ENCODE measurements around the gene ATP5IF1. TPM values are rescaled to one million over a fixed set of nuclear protein-coding genes. Genes with fewer than 3 reads are reported as not detected.

The ATP5IF1 gene
- total and polyA plus RNA-seq, 2 of the 13 experiments (the other 11 are each of a cell fraction or from before 2014, with no cell fraction given): 97.7 to 131 TPM

GRCh38 chr1:28235755-28236655 is at the start of gene ATP5IF1 (continued):
- TF ChIP-seq SMARCE1 (IDR thresholded peaks at IDR 0.05; ENCODE audit: borderline replicate concordance) (no peak), ZXDC (CRISPR knock-in tag; IDR thresholded peaks at IDR 0.05) (peak; percentile 60; the same call in 1 of the 2 replicates), RFX1 (IDR thresholded peaks at IDR 0.05) (no peak), ZNF510 (CRISPR knock-in tag; IDR thresholded peaks at IDR 0.05; ENCODE audit: low read depth) (no peak; the same call in 1 of the 2 replicates), KDM5B (CRISPR knock-in tag; IDR thresholded peaks at IDR 0.05; ENCODE audit: borderline replicate concordance) (peak; percentile 84), MTA1 (CRISPR knock-in tag; IDR thresholded peaks at IDR 0.05; ENCODE audit: borderline replicate concordance) (peak; percentile 75), NRL (CRISPR knock-in tag; IDR thresholded peaks at IDR 0.05; ENCODE audit: borderline replicate concordance) (peak; percentile 79), ZNF24 (IDR thresholded peaks at IDR 0.05) (no peak), ZNF644 (CRISPR knock-in tag; IDR thresholded peaks at IDR 0.05; ENCODE audit: low read depth) (peak; percentile 45; the same call in 1 of the 2 replicates), HIC2 (CRISPR knock-in tag; IDR thresholded peaks at IDR 0.05; ENCODE audit: low read depth) (0 out of 2 replicates have a peak, but pooled peaks have one; percentile 16), HNRNPLL (IDR thresholded peaks at IDR 0.05; ENCODE audit: low read depth, low read length, poor library complexity, severe bottlenecking) (peak; percentile 88), FOXK1 (CRISPR knock-in tag; IDR thresholded peaks at IDR 0.05; ENCODE audit: borderline replicate concordance, low read depth) (peak; percentile 73; the same call in 1 of the 2 replicates), ZNF281 (CRISPR knock-in tag; IDR thresholded peaks at IDR 0.05; ENCODE audit: borderline replicate concordance) (peak; percentile 83), TCF12 (IDR thresholded peaks at IDR 0.05) (no peak), TCF12 (CRISPR knock-in tag; IDR thresholded peaks at IDR 0.05) (no peak), MLXIP (CRISPR knock-in tag; IDR thresholded peaks at IDR 0.05; ENCODE audit: borderline replicate concordance) (no peak; the same call in 1 of the 2 replicates), FOXJ3 (CRISPR knock-in tag; IDR thresholded peaks at IDR 0.05; ENCODE audit: borderline replicate concordance) (peak; percentile 66; the same call in 1 of the 2 replicates), ELF3 (CRISPR knock-in tag; IDR thresholded peaks at IDR 0.05) (peak; percentile 58; the same call in 1 of the 2 replicates)

Measured in HepG2 (cell line).